Measurements from ENCODE around the gene WDR1.

WDR1 gene

GRCh38 chr4:10086506-10087120, 30.0 kb downstream of the WDR1 start:
- intact Hi-C loops (cut with DNase I; ENCODE audit: low total_unique reads): no loop called here
- Histone ChIP-seq H3K9me3 (no peaks in the 10 kb centered on the region), H3K27ac (peak overlapping the region in 1 of 2 donors; percentile 14), H3K4me1 (peaks cover 0 to 35% (median 15%) of the 10 kb centered on the region in 4 donors), H3K4me3 (no peak overlapping the region), H3K36me3 (peaks cover 99 to 100% (median 100%) of the 10 kb centered on the region in 3 donors), H3K27me3 (no peaks in the 10 kb centered on the region)
- TF ChIP-seq CTCF (IDR thresholded peaks at IDR 0.05): no peak
- peak in 1 of 2 donors; percentile 55 for DNase-seq

DNA sequence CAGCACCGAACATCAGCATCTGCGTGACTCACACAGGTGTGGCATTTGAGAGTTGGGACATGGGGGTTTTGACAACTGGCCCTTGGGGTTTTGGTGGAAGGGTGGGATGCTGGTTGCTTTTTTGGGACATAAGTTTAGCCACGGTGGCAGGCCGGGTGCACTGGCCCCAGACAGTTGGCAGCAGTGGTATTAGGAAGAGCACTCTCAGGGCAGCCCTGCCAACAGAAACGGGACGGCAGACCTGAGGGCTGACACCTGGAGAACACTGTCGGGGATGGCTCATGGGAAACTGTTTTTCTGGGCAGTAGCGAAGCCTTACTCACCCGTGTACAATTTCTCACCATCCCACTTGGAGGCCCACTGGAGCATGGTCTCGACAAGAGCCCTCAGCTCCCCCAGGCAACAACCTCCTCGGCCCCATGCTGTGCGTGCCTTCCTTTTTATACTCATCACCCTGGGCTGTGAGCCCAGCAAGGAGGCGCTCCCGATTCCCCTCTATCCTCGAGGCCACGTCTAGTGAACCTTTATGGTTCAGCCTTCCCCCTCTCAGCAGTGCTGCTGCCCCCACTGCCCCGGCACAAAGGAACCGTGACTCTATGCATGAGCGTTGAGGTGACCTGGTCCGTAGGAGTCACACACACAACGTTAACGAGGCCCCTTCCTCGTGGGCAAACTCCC, 30.6 kb downstream of the WDR1 start:
- Histone ChIP-seq H3K9me3 (no peaks in the 10 kb centered on the region), H3K4me1 (peaks cover 0 to 28% (median 11%) of the 10 kb centered on the region in 4 donors), H3K36me3 (peaks cover 97 to 100% (median 100%) of the 10 kb centered on the region in 3 donors), H3K27me3 (no peaks in the 10 kb centered on the region), H3K27ac (peak overlapping the region in 1 of 2 donors; percentile 37), H3K4me3 (no peak overlapping the region)
- DNase-seq: peak in 1 of 2 donors; percentile 58
- intact Hi-C loops (cut with DNase I; ENCODE audit: low total_unique reads): no loop called here
- TF ChIP-seq CTCF (IDR thresholded peaks at IDR 0.05): no peak

DNA sequence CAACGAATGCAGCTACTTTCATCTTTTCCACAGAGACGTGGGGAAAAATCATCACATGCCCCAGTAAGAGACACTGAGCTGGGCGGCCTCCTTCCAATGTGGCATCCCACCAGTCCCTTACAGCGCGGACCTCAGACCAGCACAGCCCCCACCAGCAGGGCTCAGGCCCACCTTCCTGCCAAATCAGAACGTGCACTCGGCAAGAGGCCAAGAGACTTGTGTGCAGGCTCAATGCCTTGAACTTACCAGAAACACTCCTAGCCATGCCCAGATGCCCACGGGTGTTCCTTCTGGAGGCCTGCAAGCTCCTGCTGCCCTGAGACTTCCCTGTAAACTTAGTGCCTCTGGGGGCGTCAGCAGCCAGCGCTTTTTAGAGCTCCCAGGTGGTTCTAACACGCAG, 31.2 kb downstream of the WDR1 start:
- DNase-seq: peak; percentile 17 to 62
- TF ChIP-seq CTCF (IDR thresholded peaks at IDR 0.05): no peak
- Histone ChIP-seq H3K9me3 (no peaks in the 10 kb centered on the region), H3K27ac (peak overlapping the region in 1 of 2 donors; percentile 37), H3K27me3 (no peaks in the 10 kb centered on the region), H3K4me1 (peaks cover 0 to 27% (median 8%) of the 10 kb centered on the region in 4 donors), H3K36me3 (peaks cover 97 to 100% (median 100%) of the 10 kb centered on the region in 3 donors), H3K4me3 (no peak overlapping the region)
- intact Hi-C loops (cut with DNase I; ENCODE audit: low total_unique reads): no loop called here

- peak; percentile 10 to 61 for DNase-seq
- no peak for TF ChIP-seq CTCF (IDR thresholded peaks at IDR 0.05)
- intact Hi-C loops (cut with DNase I; ENCODE audit: low total_unique reads): no loop called here
- peaks cover 0 to 27% (median 6%) of the 10 kb centered on the region in 4 donors for H3K4me1 ChIP-seq
- H3K36me3 ChIP-seq: peaks cover 97 to 100% (median 100%) of the 10 kb centered on the region in 3 donors
- peak overlapping the region in 1 of 2 donors; percentile 1 for H3K27ac ChIP-seq
- no peaks in the 10 kb centered on the region for H3K27me3 ChIP-seq
- no peak overlapping the region for H3K4me3 ChIP-seq
- H3K9me3 ChIP-seq: no peaks in the 10 kb centered on the region
These were observed 31.8 kb downstream of the WDR1 start for GRCh38 chr4:10084651-10085358.

DNA sequence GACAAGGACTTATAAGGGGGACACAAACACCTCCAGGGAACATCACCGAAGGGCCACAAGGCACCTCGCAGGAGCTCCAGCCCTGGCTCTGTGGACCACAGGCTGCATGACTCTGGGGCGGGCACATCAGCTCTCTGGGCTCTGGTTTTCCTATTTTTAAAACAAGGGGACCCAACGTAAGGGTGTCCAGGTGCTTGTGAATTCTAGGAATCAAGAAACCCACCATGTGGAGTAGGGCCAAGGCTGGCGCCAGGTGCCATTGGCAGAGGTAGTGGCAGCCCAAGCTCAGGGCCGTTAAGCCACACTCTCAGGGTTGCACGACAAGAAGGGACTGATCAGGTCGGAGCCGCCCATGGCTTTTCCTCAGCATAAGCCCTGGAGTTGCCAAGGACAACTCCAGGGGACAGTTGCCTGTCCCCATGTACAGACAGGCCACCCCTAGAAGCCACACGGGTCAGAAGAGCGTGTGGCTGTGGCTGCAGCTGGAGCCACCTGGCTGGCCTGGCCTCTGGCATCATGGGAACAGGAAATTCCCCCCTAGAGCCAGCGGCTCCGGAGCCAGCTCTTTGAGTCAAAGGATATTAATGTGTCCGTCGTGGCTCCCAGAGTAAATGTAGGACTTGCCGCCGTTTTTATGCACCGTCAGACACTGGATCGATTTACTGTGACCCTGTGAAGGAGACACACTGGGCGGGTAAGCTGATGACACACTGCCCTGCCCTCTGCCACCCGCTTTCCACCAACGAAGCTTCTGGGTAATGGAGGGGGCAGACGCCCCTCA, 32.5 kb downstream of the WDR1 start:
- intact Hi-C loops (cut with DNase I; ENCODE audit: low total_unique reads): no loop called here
- DNase-seq: peak; percentile 18 to 64
- H3K27ac ChIP-seq: peak overlapping the region in 1 of 2 donors; percentile 1
- no peak for TF ChIP-seq CTCF (IDR thresholded peaks at IDR 0.05)
- no peaks in the 10 kb centered on the region for H3K9me3 ChIP-seq
- peaks cover 97 to 100% (median 100%) of the 10 kb centered on the region in 3 donors for H3K36me3 ChIP-seq
- H3K27me3 ChIP-seq: no peaks in the 10 kb centered on the region
- H3K4me3 ChIP-seq: no peak overlapping the region
- H3K4me1 ChIP-seq: peaks cover 0 to 23% (median 3%) of the 10 kb centered on the region in 4 donors
